Measurements from ENCODE around the gene KLK13. TPM values are rescaled to one million over a fixed set of nuclear protein-coding genes. Genes with fewer than 3 reads are reported as not detected.

Gene KLK13
- total RNA-seq, 4 donors from 2014 or later = 1.2 to 5.0 (median 1.3) TPM; not detected in 1

DNA sequence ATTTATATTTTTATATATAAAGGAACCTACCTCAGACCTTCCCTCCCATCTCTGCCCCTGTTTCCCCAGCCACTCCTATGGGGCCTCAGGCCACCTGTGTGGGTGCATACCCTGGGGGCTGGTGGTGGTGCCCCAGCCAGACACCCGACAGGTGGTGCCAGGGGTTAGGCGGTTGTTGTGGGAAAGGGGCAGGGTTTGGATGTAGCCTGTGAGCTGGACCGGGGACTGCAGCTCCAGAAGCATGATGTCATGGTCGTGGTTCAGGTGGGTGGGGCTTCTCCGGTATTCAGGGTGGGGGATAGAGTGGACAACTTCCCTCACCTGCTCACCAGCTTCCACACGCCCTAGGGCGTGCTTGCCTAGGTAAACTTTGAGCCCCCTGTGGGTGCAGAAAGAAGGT is 5.2 kb downstream of the KLK13 start:
- Histone ChIP-seq H3K27me3 (no peaks in the 10 kb centered on the region), H3K36me3 (no peaks in the 10 kb centered on the region), H3K4me1 (no peaks in the 10 kb centered on the region), H3K27ac (no peak overlapping the region), H3K4me3 (no peak overlapping the region), H3K9me3 (no peaks in the 10 kb centered on the region)
- no peak for DNase-seq
- TF ChIP-seq, protein P1, sequence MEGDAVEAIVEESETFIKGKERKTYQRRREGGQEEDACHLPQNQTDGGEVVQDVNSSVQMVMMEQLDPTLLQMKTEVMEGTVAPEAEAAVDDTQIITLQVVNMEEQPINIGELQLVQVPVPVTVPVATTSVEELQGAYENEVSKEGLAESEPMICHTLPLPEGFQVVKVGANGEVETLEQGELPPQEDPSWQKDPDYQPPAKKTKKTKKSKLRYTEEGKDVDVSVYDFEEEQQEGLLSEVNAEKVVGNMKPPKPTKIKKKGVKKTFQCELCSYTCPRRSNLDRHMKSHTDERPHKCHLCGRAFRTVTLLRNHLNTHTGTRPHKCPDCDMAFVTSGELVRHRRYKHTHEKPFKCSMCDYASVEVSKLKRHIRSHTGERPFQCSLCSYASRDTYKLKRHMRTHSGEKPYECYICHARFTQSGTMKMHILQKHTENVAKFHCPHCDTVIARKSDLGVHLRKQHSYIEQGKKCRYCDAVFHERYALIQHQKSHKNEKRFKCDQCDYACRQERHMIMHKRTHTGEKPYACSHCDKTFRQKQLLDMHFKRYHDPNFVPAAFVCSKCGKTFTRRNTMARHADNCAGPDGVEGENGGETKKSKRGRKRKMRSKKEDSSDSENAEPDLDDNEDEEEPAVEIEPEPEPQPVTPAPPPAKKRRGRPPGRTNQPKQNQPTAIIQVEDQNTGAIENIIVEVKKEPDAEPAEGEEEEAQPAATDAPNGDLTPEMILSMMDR (IDR thresholded peaks at IDR 0.05) = no peak
- no peak for TF ChIP-seq POLR2A (IDR thresholded peaks at IDR 0.05)

DNA sequence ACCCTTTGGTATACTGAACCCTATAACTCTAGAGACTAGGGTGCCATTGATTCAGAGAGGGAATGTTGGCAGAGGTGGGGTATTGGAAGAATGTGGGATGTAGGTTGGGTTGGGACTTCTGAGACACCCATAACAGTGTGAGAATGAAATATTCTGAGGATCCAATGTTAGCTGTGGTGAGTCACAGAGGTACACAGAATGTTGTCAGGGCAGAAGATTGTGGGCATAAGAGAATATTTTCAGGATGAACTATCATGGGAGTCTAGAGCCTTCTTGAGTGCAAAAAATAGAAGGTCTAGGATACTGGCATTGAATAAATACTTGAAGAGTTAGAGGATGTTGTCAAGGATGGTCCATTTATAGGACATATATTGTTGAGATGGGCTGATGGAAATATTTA is 9.0 kb downstream of the KLK13 start:
- Histone ChIP-seq H3K27ac (no peak overlapping the region), H3K4me1 (no peaks in the 10 kb centered on the region), H3K4me3 (no peak overlapping the region), H3K27me3 (no peaks in the 10 kb centered on the region), H3K36me3 (no peaks in the 10 kb centered on the region), H3K9me3 (no peaks in the 10 kb centered on the region)
- TF ChIP-seq POLR2A (IDR thresholded peaks at IDR 0.05) = no peak
- TF ChIP-seq, protein P1 (IDR thresholded peaks at IDR 0.05) = no peak
- DNase-seq = no peak

DNA sequence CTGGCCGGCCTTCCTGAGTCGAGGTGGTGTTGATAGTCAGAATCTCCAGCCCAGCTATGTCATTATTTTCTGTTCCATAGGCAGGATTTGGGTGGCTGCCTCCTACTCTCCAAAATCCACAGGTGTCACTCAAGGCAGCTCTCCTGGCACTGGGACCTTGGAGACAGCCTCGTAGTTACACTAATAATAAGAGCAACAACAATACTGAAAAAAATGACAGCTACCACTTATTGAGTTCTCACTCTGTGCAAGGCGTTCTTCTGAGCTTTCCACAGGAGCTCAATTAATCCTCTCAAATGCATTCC is 17.9 kb downstream of the KLK13 start:
- H3K4me1 ChIP-seq = no peaks in the 10 kb centered on the region
- TF ChIP-seq POLR2A (IDR thresholded peaks at IDR 0.05) = no peak
- TF ChIP-seq, protein P1 (IDR thresholded peaks at IDR 0.05) = no peak
- no peak overlapping the region for H3K4me3 ChIP-seq
- no peaks in the 10 kb centered on the region for H3K36me3 ChIP-seq
- no peak for DNase-seq
- no peaks in the 10 kb centered on the region for H3K9me3 ChIP-seq
- H3K27me3 ChIP-seq = no peaks in the 10 kb centered on the region
- no peak overlapping the region for H3K27ac ChIP-seq

DNA sequence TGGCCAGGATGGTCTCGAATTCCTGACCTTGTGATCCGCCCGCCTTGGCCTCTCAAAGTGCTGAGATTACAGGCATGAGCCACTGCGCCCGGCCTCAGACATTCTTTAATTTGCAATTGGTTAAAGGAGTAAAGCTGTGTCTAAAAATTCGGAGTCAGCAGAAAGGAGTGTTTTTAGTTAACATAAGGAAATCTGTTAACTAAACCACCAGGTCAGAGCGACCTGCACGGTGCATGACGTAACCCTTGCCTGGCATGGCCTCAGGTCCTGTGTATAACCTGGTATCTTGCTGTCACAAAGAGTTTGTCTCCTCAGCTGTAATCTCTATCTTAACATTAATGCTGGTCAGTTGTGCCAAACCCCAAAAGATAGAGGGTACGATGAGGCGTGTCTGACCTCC is 20.6 kb downstream of the KLK13 start:
- DNase-seq = no peak
- Histone ChIP-seq H3K4me1 (no peaks in the 10 kb centered on the region), H3K4me3 (no peak overlapping the region), H3K27me3 (no peaks in the 10 kb centered on the region), H3K27ac (no peak overlapping the region), H3K36me3 (no peaks in the 10 kb centered on the region), H3K9me3 (no peaks in the 10 kb centered on the region)
- TF ChIP-seq POLR2A (IDR thresholded peaks at IDR 0.05) = no peak
- TF ChIP-seq, protein P1 (IDR thresholded peaks at IDR 0.05) = no peak

DNA sequence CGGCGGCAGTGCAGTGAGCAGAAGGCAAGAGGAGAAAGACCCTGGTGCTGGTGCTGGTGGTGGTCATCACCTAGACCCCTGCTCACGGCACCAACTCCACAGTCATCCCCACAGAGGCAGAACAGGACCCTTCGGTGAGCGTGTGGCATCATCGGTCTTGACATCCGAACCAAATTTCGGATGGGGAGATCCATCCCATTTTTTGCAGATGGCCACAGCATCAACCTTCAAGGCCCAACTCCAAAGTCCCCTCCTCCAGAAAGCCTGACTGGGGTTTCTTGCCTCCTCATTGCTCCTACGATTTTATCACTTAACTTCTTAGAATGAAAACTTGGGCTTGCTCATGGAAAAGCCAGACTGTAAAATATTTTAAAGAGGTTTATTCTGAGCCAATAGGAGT is 21.4 kb downstream of the KLK13 start:
- no peak overlapping the region for H3K4me3 ChIP-seq
- no peaks in the 10 kb centered on the region for H3K36me3 ChIP-seq
- H3K27me3 ChIP-seq = no peaks in the 10 kb centered on the region
- no peak for TF ChIP-seq POLR2A (IDR thresholded peaks at IDR 0.05)
- TF ChIP-seq, protein P1 (IDR thresholded peaks at IDR 0.05) = no peak
- no peak overlapping the region for H3K27ac ChIP-seq
- DNase-seq = no peak
- no peaks in the 10 kb centered on the region for H3K9me3 ChIP-seq
- no peaks in the 10 kb centered on the region for H3K4me1 ChIP-seq

DNA sequence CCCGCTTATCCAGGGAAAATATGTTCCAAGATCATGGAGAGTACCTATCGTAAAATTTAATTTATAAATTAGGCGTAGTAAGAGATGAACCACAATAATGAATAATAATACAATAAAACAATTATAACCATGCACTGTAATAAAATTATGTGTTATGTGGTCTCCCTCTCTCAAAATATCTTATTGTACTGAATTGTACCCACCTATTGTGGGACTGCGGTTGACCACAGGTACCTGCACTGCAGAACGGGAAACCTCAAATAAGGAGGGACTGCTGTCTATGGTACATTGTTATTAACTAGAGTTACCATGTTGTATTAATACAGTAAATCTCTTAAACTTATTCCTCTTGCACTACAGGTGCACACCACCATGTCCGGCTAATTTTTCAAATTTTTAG is 24.7 kb downstream of the KLK13 start:
- no peak overlapping the region for H3K4me3 ChIP-seq
- TF ChIP-seq, protein P1 (IDR thresholded peaks at IDR 0.05) = no peak
- no peak for TF ChIP-seq POLR2A (IDR thresholded peaks at IDR 0.05)
- no peaks in the 10 kb centered on the region for H3K4me1 ChIP-seq
- H3K27me3 ChIP-seq = no peaks in the 10 kb centered on the region
- H3K36me3 ChIP-seq = no peaks in the 10 kb centered on the region
- H3K9me3 ChIP-seq = no peaks in the 10 kb centered on the region
- H3K27ac ChIP-seq = no peak overlapping the region
- DNase-seq = no peak
